HG02588 (cell line): ENCODE measurements around the gene SH3PXD2B.

Experiments
- ATAC-seq: cut with Tn5 transposase; IDR thresholded peaks from one replicate; pipeline ENCODE4 v1.9.1; 2021; ENCODE audit warnings: mild to moderate bottlenecking, moderate library complexity; ENCODE audit not compliant: unreplicated experiment

Gene SH3PXD2B

DNA sequence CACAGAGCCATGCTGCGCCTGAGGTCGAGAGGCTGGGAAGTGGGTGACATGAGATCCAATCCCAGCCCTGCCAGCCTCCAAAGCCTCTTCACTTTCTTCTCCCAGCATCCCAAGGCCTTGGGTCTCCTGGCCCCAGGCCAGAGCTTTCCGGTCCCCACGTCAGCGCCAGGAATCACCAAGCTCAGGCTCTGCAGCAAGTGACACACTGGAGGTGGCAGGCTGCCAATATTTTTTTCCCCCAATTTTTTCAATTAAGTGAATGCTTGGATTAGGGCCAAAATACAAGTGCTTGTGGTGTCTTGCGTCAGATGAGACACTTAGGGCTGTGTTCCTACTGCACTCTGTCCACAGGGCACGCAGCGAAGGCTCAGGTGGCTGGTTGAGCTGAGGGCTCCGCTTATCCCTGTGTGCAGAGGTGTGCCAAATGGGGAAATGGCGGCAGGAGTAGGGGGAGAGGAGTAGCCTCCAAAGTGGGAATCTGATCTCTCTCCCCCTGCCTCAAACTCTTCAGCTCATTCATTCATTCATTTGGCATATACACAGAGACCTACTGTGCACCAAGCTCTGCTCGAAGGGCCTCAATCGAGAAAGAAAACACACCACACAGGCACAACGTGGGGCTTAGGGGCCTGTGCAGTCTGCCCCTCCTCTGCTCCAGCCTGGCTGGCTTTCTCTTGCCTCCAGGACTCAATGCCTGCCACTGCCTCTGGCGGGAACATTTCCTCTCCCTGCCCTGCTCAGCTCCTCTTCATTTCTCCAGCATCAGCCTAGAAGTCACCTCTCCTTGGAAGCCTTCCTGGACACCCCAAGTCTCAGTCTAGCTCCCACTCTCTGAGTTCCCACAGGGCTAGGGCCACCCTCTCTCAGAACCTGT lies 16.6 kb downstream of the SH3PXD2B start:
- ATAC-seq = no peak

DNA sequence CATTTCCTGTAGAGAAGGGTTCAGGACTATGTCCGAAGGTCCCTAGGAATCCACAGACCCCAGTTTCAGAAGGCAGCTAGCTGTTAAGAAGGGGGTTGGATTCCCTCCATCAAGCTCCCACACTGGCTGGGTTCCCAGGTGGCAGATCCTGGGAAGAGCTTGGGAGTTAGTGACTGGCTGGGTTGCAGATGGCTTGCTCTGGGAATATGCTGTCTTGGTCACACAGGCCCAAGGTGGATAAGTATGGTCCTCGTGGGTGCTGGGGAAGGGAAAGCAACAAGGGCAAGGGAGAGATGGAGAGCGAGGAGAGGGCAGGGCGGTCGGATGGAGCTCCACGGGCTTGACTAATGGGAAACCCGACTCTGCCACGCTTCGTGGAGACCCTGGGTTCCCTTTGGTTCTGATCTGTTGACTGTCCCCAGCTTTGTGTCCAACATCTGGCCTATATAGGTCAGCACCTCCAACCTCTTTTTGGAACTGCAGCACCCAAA lies 17.4 kb downstream of the SH3PXD2B start:
- ATAC-seq = no peak

DNA sequence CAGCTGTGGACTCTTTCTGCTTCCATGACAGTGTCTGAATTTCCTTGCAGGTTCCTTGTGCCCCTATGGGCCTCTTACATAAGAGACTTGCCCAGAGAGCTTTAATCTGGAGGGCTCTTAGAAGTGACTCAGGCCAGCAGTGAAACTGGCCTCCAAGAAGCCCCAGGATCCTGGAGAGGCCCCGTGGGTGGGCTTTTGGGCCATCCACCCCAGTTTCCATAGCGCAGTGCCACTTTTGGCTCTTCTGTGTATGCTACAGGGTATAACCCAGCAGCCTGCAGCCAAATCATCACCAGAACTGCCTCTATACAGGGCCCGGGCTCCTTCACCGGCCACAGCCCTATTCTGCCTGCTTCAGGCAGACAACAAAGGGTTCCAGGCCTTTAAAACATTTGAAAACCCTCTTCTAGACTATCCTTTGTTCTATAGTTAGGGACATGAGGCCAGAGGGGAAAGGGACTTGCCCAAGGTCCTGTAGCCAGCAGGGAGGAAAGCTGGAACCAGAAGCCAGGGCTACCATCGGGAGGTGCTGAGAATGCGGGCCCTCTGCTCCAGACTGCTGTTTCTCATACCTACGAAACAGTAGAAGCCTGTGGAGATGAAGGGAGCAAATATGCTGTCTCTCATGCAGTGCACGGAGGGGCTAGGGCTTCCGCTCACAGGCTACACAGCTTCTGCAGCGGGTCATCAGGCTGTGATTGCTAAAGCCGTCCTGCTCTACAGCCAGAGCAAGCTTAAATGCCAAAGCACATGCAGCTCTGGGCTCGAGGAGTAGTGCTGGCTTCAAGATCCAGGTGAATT lies 18.0 kb downstream of the SH3PXD2B start:
- no peak for ATAC-seq

- no peak for ATAC-seq
Measured at GRCh38 chr5:172435362-172436077, 18.8 kb downstream of the SH3PXD2B start.

GRCh38 chr5:172434251-172434650 lies 20.1 kb downstream of the SH3PXD2B start:
- no peak for ATAC-seq

- ATAC-seq = no peak
Measured at GRCh38 chr5:172433513-172433912, 20.8 kb downstream of the SH3PXD2B start.

- no peak for ATAC-seq
Measured at GRCh38 chr5:172433071-172433470, 21.3 kb downstream of the SH3PXD2B start.

DNA sequence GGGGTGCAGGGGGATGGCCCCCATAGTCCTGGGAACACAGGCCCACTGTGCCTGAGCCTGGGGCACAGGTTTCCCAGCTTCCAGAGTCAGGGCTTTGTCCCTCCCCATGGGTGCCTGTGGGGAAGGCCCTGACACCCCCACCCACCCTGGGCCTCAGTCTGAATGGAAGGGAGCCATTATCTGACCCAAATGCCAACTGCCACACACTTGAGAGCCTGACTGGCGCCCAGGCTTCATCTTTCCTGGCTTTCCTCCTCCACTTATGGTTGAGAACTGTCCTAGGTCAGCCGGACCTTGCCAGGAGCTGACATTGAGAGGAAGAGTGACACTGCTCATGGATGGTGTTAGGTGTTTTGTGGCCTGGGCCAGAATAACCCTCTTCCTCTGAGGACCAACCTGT lies 24.0 kb downstream of the SH3PXD2B start:
- ATAC-seq = no peak

- no peak for ATAC-seq
Measured at GRCh38 chr5:172429201-172429940, 25.0 kb downstream of the SH3PXD2B start.

DNA sequence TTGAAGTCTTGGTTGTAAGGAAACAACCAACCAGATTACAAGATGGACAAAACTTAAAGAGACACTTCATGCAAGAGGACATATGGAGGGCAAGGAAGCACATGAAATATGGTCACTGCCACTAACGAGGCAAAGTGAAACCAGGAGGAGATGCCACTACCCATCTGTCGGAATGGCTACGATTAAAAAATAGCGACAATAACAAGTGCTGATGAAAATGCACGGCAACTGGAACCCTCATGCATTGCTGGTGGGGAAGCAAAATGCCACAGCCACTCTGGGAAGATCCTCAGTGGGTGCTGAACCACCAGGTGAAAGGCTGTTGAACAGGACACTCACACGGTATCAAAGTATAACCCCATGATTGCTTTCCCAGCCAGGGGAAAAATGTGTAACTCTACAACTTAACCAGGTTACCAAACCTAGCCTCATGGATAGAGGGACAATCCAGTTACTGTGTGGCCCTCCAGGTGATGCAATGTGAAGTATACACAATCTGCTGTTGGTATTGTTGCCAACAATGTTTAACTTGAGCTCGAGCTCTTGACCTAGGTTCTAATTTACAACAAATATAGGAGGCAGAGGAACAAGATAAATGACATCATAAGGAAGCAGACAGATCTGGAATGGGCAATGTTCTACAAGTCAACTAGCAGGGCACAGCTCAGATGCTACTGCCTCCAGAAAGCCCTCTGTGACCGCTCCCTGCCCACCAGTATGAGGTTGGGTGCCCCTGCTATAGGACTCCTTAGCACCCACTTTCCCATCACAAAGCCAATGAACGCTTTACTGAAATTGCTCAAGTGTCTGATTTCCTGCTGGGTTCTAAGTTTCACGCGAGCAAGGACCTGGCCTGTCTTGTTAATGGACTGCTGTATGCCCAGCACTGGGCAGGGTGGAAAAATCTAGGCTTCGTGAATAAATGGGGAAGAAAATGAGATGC lies 25.8 kb downstream of the SH3PXD2B start:
- no peak for ATAC-seq

GRCh38 chr5:172427202-172427601 lies 27.1 kb downstream of the SH3PXD2B start:
- ATAC-seq = no peak

GRCh38 chr5:172426086-172426485 lies 28.2 kb downstream of the SH3PXD2B start:
- no peak for ATAC-seq

- ATAC-seq = no peak
Measured at GRCh38 chr5:172425402-172425801, 28.9 kb downstream of the SH3PXD2B start.

- no peak for ATAC-seq
Measured at GRCh38 chr5:172424808-172425207, 29.5 kb downstream of the SH3PXD2B start.

GRCh38 chr5:172424111-172424490 lies 30.2 kb downstream of the SH3PXD2B start:
- no peak for ATAC-seq

DNA sequence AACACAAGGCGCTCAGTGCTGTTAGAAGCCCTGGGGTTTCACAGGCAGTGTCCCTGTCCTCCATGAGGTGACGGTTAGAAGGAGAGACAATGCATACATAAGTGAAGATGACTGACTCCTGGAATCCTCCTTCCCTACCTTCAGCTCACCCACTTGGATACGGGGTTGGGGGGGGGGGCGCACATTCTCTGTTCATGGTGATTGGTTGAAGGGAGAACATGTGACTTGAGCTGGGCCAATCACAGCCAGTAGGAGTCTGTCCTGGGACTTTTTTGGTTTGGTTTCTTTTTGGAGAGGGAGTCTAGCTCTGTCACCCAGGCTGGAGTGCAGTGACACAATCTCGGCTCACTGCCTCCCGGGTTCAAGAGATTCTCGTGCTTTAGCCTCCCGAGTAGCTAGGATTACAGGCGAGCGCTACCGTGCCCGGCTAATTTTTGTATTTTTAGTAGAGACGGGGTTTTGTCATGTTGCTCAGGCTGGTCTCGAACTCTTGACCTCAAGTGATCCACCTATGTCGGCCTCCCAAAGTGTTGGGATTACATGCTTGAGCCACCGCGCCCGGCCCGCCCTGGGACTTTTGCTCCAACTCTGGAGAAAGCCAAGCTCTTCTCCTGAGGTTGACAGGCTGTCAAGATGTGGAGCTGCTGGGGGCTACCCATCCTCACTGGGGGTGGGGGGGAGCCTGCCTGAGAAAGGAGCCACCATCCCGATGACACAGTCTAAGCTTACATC lies 30.8 kb downstream of the SH3PXD2B start:
- no peak for ATAC-seq

DNA sequence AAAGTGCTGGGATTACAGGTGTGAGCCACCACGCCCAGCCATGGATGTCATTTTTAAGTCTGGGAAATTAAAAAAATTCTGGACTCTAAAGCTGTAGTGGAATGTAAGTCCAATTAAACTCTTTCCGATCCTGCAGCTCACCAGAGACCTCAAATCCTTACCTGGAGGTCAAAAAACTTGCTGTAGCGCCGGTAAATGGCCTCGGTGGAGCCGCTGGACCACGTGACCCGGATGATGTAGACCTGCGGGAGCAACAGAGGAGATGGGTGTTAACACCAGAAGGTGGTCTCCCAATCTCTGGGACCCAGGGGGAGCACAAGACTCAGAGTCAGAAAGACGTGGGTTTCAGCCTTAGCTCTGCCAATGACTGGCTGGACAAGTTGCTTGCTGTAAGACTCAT lies 32.1 kb downstream of the SH3PXD2B start:
- no peak for ATAC-seq

DNA sequence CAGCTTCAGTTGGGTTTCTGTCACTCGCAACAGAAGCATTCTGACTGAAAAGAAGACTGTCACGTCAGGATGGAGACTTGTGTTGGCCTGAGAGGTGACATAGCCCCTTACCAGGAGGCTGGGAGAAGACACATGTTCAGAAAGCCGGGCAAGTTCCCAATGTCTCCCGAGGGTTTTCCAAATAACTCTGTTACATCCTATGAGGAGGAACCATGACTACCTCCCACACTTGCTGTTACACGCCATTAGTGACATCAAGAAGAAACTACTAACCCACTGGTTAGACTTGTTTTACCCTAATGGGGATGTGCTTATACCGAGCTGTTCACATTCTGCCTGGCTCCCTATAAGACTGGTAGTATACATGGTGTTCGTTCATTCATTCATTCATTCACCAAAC lies 33.3 kb downstream of the SH3PXD2B start:
- ATAC-seq = no peak
